H9 (cell line): ENCODE results near the gene BZW2. TPM values are rescaled to one million over a fixed set of nuclear protein-coding genes. Genes with fewer than 3 reads are reported as not detected.

Experiments used
- DNase-seq: peaks from one replicate; pipeline ENCODE4 v3.0.0-alpha.2; 2017
- H2AFZ ChIP-seq: one replicate; pipeline ENCODE4 v1.6.1; 2013; ENCODE audit warnings: mild to moderate bottlenecking, low read length, control low read depth, moderate library complexity
- H2AK5ac ChIP-seq: 2 replicates; pipeline ENCODE4 v1.6.1; 2013; ENCODE audit warnings: low read length, control low read depth, mixed read lengths; ENCODE audit not compliant: insufficient read length
- H2BK120ac ChIP-seq: one replicate; pipeline ENCODE4 v1.6.1; 2013; ENCODE audit warnings: low read depth, mild to moderate bottlenecking, low read length, control low read depth, inconsistent platforms; ENCODE audit not compliant: poor library complexity, severe bottlenecking
- H2BK12ac ChIP-seq: 2 replicates; pipeline ENCODE4 v1.6.1; 2013; ENCODE audit warnings: low read length, control low read depth, mixed read lengths, low read depth; ENCODE audit not compliant: insufficient read length
- H2BK15ac ChIP-seq: 2 replicates; pipeline ENCODE4 v1.6.1; 2013; ENCODE audit warnings: low read depth, low read length, control low read depth
- H2BK20ac ChIP-seq: one replicate; pipeline ENCODE4 v1.6.1; 2013; ENCODE audit warnings: low read depth, mild to moderate bottlenecking, low read length, control low read depth, inconsistent platforms; ENCODE audit not compliant: poor library complexity, severe bottlenecking
- H2BK5ac ChIP-seq: 2 replicates; pipeline ENCODE4 v1.6.1; 2013; ENCODE audit warnings: low read length, control low read depth, mixed read lengths; ENCODE audit not compliant: insufficient read length
- H3K14ac ChIP-seq: 2 replicates; pipeline ENCODE4 v1.6.1; 2013; ENCODE audit warnings: low read length, control low read depth; ENCODE audit not compliant: insufficient read depth
- H3K18ac ChIP-seq: 2 replicates; pipeline ENCODE4 v1.6.1; 2013; ENCODE audit warnings: low read depth, mild to moderate bottlenecking, mixed read lengths, low read length, control low read depth; ENCODE audit not compliant: insufficient read length
- H3K23ac ChIP-seq: 2 replicates; pipeline ENCODE4 v1.6.1; 2013; ENCODE audit warnings: low read length, control low read depth, mixed read lengths, low read depth; ENCODE audit not compliant: insufficient read length
- H3K23me2 ChIP-seq: 2 replicates; pipeline ENCODE4 v1.6.1; 2013; ENCODE audit warnings: low read depth, mild to moderate bottlenecking, mixed read lengths, low read length, control low read depth; ENCODE audit not compliant: insufficient read length, poor library complexity, severe bottlenecking
- H3K27ac ChIP-seq: 2 replicates; pipeline ENCODE4 v1.5.1; 2013; ENCODE audit warnings: low read length, control low read depth, mixed read lengths, low read depth; ENCODE audit not compliant: insufficient read length
- H3K27me3 ChIP-seq: 2 replicates; pipeline ENCODE4 v1.6.1; 2013; ENCODE audit warnings: low read length, control low read depth, inconsistent platforms; ENCODE audit not compliant: insufficient read depth
- H3K4ac ChIP-seq: 2 replicates; pipeline ENCODE4 v1.6.1; 2013; ENCODE audit warnings: low read depth, mild to moderate bottlenecking, control low read depth, inconsistent platforms, low read length, moderate library complexity
- H3K4me1 ChIP-seq: 2 replicates; pipeline ENCODE4 v1.6.1; 2013; ENCODE audit warnings: low read length, control low read depth, inconsistent platforms; ENCODE audit not compliant: insufficient read depth
- H3K4me2 ChIP-seq: 2 replicates; pipeline ENCODE4 v1.6.1; 2013; ENCODE audit warnings: low read length, control low read depth, mixed read lengths; ENCODE audit not compliant: insufficient read length, insufficient read depth
- H3K56ac ChIP-seq: 2 replicates; pipeline ENCODE4 v1.6.1; 2013; ENCODE audit warnings: low read depth, mild to moderate bottlenecking, mixed read lengths, low read length, control low read depth; ENCODE audit not compliant: insufficient read length
- H3K79me1 ChIP-seq: 2 replicates; pipeline ENCODE4 v1.6.1; 2013; ENCODE audit warnings: low read depth, mild to moderate bottlenecking, moderate library complexity, low read length, control low read depth, inconsistent platforms; ENCODE audit not compliant: insufficient read depth, poor library complexity, severe bottlenecking
- H3K79me2 ChIP-seq: 2 replicates; pipeline ENCODE4 v1.6.1; 2013; ENCODE audit warnings: low read length, control low read depth, inconsistent platforms; ENCODE audit not compliant: insufficient read depth
- H3K9ac ChIP-seq: 2 replicates; pipeline ENCODE4 v1.6.1; 2013; ENCODE audit warnings: low read length, control low read depth, mixed read lengths; ENCODE audit not compliant: insufficient read length; ENCODE audit errors: extremely low read depth
- H3K9me3 ChIP-seq: one replicate; pipeline ENCODE4 v1.6.1; 2013; ENCODE audit warnings: low read depth, low read length, inconsistent platforms; ENCODE audit not compliant: control insufficient read depth
- H3T11ph ChIP-seq: one replicate; pipeline ENCODE4 v1.6.1; 2013; ENCODE audit warnings: mild to moderate bottlenecking, low read length, control low read depth, inconsistent platforms
- H4K20me1 ChIP-seq: one replicate; pipeline ENCODE4 v1.6.1; 2013; ENCODE audit not compliant: control insufficient read depth, insufficient read length, insufficient read depth
- H4K5ac ChIP-seq: 2 replicates; pipeline ENCODE4 v1.6.1; 2013; ENCODE audit warnings: low read depth, mild to moderate bottlenecking, mixed read lengths, low read length, control low read depth; ENCODE audit not compliant: insufficient read length
- H4K8ac ChIP-seq: replicated peaks from 2 replicates; pipeline ENCODE4 v1.6.1; 2013; ENCODE audit warnings: low read length, control low read depth, mixed read lengths, low read depth; ENCODE audit not compliant: insufficient read length
- H4K91ac ChIP-seq: 2 replicates; pipeline ENCODE4 v1.6.1; 2013; ENCODE audit warnings: low read depth, mild to moderate bottlenecking, moderate library complexity, mixed read lengths, low read length, control low read depth; ENCODE audit not compliant: insufficient read length
- H3K27ac Mint-ChIP-seq, 3 experiments: 2 replicates in 2 of 3; 3 replicates in 1 of 3; pipeline ENCODE4 v1.8.0; 2020 to 2021; ENCODE audit warnings: mixed read lengths in 3 of 3, mild to moderate bottlenecking in 1 of 3, moderate library complexity in 1 of 3
- H3K27me3 Mint-ChIP-seq: 2 replicates; pipeline ENCODE4 v1.8.0; 2021; ENCODE audit warnings: low read depth, mild to moderate bottlenecking, moderate library complexity, mixed read lengths
- H3K36me3 Mint-ChIP-seq, 3 experiments: 2 replicates in 2 of 3; 3 replicates in 1 of 3; pipeline ENCODE4 v1.8.0; 2020 to 2021; ENCODE audit warnings: low read depth in 3 of 3, mixed read lengths in 3 of 3; ENCODE audit not compliant: insufficient read depth in 1 of 3
- H3K4me1 Mint-ChIP-seq, 2 experiments: 2 replicates each; pipeline ENCODE4 v1.8.0; 2020; ENCODE audit warnings: mixed read lengths in 2 of 2
- H3K4me3 Mint-ChIP-seq, 2 experiments: 2 replicates in 1 of 2; 3 replicates in 1 of 2; pipeline ENCODE4 v1.8.0; 2020 to 2021; ENCODE audit warnings: mild to moderate bottlenecking in 2 of 2, mixed read lengths in 2 of 2, moderate library complexity in 1 of 2
- H3K9me3 Mint-ChIP-seq, 2 experiments: 2 replicates in 1 of 2; 3 replicates in 1 of 2; pipeline ENCODE4 v1.8.0; 2020; ENCODE audit warnings: mild to moderate bottlenecking in 2 of 2, mixed read lengths in 2 of 2, moderate library complexity in 1 of 2
- whole genome bisulfite sequencing: extraction: QIAGEN DNeasy Blood & Tissue Kit; methylation state at CpG from one replicate; pipeline ENCODE4 v1.1.7; 2013; ENCODE audit warnings: missing lambda C conversion rate, low lambda C conversion rate, mixed read lengths; ENCODE audit not compliant: insufficient read length; ENCODE audit errors: extremely low coverage; 5-methylcytosine and 5-hydroxymethylcytosine counted together
- total RNA-seq: library from RNA; stranded (reverse); gene quantifications from 2 replicates; pipeline ENCODE4 v1.2.1, GENCODE V29; 2021
- TF ChIP-seq, protein P1 (sequence below): fragments of 200-600 bp; sonication (generic); conservative IDR thresholded peaks from 3 replicates; pipeline ENCODE4 v1.8.0; 2021; ENCODE audit warnings: antibody characterized with exemption, mild to moderate bottlenecking

The BZW2 gene
- total RNA-seq, 1 experiment from 2014 or later, result 64.6 TPM

DNA sequence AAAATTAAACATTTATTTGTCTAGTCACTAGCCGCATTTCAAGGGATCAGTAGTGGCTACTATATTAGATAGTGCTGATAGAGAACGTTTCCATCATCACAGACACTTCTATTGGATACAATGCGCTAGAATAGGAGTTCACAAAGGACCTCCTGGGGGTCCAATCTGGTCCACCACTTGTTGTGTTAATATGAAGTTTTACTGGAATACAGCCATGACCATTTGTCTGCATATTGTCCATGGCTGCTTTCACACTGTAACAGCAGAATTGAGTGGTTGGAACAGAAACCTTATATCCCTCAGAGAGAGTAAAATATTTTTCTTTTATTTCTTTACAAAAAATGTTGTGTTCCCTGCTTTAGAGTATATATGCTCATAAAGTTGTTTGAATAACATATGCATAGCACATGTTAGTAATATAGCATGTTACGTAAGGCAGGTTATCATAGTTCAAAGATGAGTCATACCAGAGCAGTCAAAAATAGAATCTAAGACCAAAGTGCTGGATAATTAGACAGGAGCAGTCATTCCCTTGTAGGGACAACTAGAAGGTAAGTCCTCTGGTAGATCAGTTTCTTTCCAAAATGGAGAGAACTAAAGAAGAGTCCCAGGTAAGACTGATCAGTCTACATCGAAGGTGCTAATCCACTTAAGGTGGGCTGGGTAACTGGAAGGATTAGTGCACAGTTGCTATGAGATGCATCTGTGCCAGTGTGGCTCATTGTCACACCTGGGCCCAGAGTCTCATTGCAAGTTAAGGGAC lies 14.9 kb downstream of the BZW2 start:
- Histone ChIP-seq H3K9me3 (no peaks in the 10 kb centered on the region), H3K27ac (no peak overlapping the region), H4K20me1 (no peaks in the 10 kb centered on the region), H3K79me1 (peaks cover 3% of the 10 kb centered on the region), H4K8ac (no peak overlapping the region), H2BK12ac (no peak overlapping the region), H3K4me2 (no peak overlapping the region), H2BK5ac (no peak overlapping the region), H3K23me2 (no peaks in the 10 kb centered on the region), H3K23ac (no peak overlapping the region), H3K4me1 (peaks cover 2% of the 10 kb centered on the region; the same call in 1 of the 2 replicates), H2BK120ac (no peak overlapping the region), H3K27me3 (no peaks in the 10 kb centered on the region), H3K18ac (no peak overlapping the region), H2BK15ac (no peak overlapping the region), H3K14ac (no peak overlapping the region), H3T11ph (no peak overlapping the region), H3K4ac (no peak overlapping the region), H4K5ac (no peak overlapping the region), H4K91ac (no peak overlapping the region), H2BK20ac (no peak overlapping the region), H3K9ac (no peak overlapping the region), H3K79me2 (peaks cover 3% of the 10 kb centered on the region; the same call in 1 of the 2 replicates), H2AK5ac (no peak overlapping the region), H2AFZ (no peak overlapping the region), H3K56ac (no peak overlapping the region)
- H3K27me3 Mint-ChIP-seq, result no peaks in the 10 kb centered on the region
- TF ChIP-seq, protein P1, sequence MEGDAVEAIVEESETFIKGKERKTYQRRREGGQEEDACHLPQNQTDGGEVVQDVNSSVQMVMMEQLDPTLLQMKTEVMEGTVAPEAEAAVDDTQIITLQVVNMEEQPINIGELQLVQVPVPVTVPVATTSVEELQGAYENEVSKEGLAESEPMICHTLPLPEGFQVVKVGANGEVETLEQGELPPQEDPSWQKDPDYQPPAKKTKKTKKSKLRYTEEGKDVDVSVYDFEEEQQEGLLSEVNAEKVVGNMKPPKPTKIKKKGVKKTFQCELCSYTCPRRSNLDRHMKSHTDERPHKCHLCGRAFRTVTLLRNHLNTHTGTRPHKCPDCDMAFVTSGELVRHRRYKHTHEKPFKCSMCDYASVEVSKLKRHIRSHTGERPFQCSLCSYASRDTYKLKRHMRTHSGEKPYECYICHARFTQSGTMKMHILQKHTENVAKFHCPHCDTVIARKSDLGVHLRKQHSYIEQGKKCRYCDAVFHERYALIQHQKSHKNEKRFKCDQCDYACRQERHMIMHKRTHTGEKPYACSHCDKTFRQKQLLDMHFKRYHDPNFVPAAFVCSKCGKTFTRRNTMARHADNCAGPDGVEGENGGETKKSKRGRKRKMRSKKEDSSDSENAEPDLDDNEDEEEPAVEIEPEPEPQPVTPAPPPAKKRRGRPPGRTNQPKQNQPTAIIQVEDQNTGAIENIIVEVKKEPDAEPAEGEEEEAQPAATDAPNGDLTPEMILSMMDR, result no peak
- peaks cover 31 to 37% of the 10 kb centered on the region in 2 experiments for H3K4me1 Mint-ChIP-seq
- no CpG with 5 or more reads among the region's 5 CpGs for WGBS
- DNase-seq, result no peak
- peaks cover 7 to 9% (median 8%) of the 10 kb centered on the region in 3 experiments; a peak in 6 of 7 replicates for H3K36me3 Mint-ChIP-seq
- peak overlapping the region in 1 of 3 experiments; percentile 30; a peak in 1 of 7 replicates for H3K27ac Mint-ChIP-seq
- H3K4me3 Mint-ChIP-seq, result no peak overlapping the region
- no peaks in the 10 kb centered on the region for H3K9me3 Mint-ChIP-seq
